H1 (cell line): ENCODE measurements around the gene FAM120B. TPM values are rescaled to one million over a fixed set of nuclear protein-coding genes. Genes with fewer than 3 reads are reported as not detected.

Source experiments
- CTCF ChIA-PET: fragments of 300-600 bp; sonication (Branson Sonifier 250); formaldehyde crosslinking; loops from one replicate; lab custom pipeline; 2021; ENCODE audit not compliant: partially characterized antibody; lab: Charles Lee
- POLR2A ChIA-PET: fragments of 300-600 bp; sonication (Branson Sonifier 250); formaldehyde crosslinking; loops from one replicate; lab custom pipeline; 2021; ENCODE audit warnings: inconsistent platforms; ENCODE audit not compliant: partially characterized antibody; lab: Charles Lee
- DNase-seq, 2 experiments: peaks; one replicate each; pipeline versions ENCODE4 v3.0.0 to v3.0.0-alpha.2; 2010 to 2022; ENCODE audit warnings: low spot score in 2 of 2, low read depth in 1 of 2, mixed read lengths in 1 of 2
- FAIRE-seq: peaks from 2 replicates; lab custom pipeline; 2011; peaks lifted over from hg19 to GRCh38; lab: Jason Lieb, UNC
- H2AFZ ChIP-seq: 2 replicates; pipeline ENCODE4 v1.8.1; 2012; ENCODE audit warnings: low read length, inconsistent platforms
- H2AK5ac ChIP-seq: 2 replicates; pipeline ENCODE4 v1.6.1; 2013; ENCODE audit warnings: low read depth, low read length
- H2BK120ac ChIP-seq: replicated peaks from 2 replicates; pipeline ENCODE3; 2013; ENCODE audit warnings: low read depth, low read length, inconsistent platforms
- H2BK12ac ChIP-seq: 2 replicates; pipeline ENCODE4 v1.6.1; 2013; ENCODE audit warnings: low read depth, low read length
- H2BK15ac ChIP-seq: 2 replicates; pipeline ENCODE4 v1.6.1; 2013; ENCODE audit warnings: low read length
- H2BK20ac ChIP-seq: 2 replicates; pipeline ENCODE4 v1.6.1; 2013; ENCODE audit warnings: low read length
- H2BK5ac ChIP-seq: 2 replicates; pipeline ENCODE4 v1.6.1; 2013; ENCODE audit warnings: low read depth, low read length
- H3K14ac ChIP-seq: 2 replicates; pipeline ENCODE4 v1.6.1; 2013; ENCODE audit warnings: inconsistent platforms; ENCODE audit not compliant: insufficient read length
- H3K18ac ChIP-seq: 2 replicates; pipeline ENCODE4 v1.6.1; 2013; ENCODE audit warnings: low read length; ENCODE audit errors: extremely low read depth
- H3K23ac ChIP-seq: 2 replicates; pipeline ENCODE4 v1.6.1; 2013; ENCODE audit warnings: inconsistent platforms; ENCODE audit not compliant: insufficient read length
- H3K23me2 ChIP-seq: 2 replicates; pipeline ENCODE4 v1.6.1; 2013; ENCODE audit warnings: low read depth, low read length
- H3K27ac ChIP-seq: 2 replicates; pipeline ENCODE4 v1.6.1; 2011; ENCODE audit warnings: low read depth, low read length, inconsistent platforms
- H3K27me3 ChIP-seq, 4 experiments: replicated peaks in 1 of 4; 1 replicate in 1 of 4; 2 replicates in 3 of 4; pipeline versions ENCODE4 v1.6.1 to v1.8.1; 2011 to 2013; ENCODE audit warnings: low read length in 3 of 4, mild to moderate bottlenecking in 3 of 4, inconsistent platforms in 2 of 4, mixed read lengths in 2 of 4, moderate library complexity in 1 of 4; ENCODE audit not compliant: control insufficient read depth in 3 of 4, insufficient read depth in 3 of 4; ENCODE audit errors: extremely low read depth in 1 of 4
- H3K36me3 ChIP-seq, 4 experiments: 2 replicates each; pipeline versions ENCODE4 v1.6.1 to v1.8.1; 2011 to 2013; ENCODE audit warnings: mild to moderate bottlenecking in 4 of 4, low read length in 3 of 4, moderate library complexity in 2 of 4, control low read depth in 1 of 4, inconsistent platforms in 1 of 4; ENCODE audit not compliant: insufficient read depth in 4 of 4, control insufficient read depth in 2 of 4
- H3K4ac ChIP-seq: replicated peaks from 2 replicates; pipeline ENCODE3; 2013; ENCODE audit warnings: low read length, low read depth, mixed read lengths, inconsistent platforms; ENCODE audit not compliant: insufficient read length
- H3K4me1 ChIP-seq, 4 experiments: replicated peaks in 1 of 4; 1 replicate in 1 of 4; 2 replicates in 3 of 4; pipeline versions ENCODE4 v1.6.1 to v1.8.1; 2011 to 2013; ENCODE audit warnings: low read length in 3 of 4, inconsistent platforms in 2 of 4, mixed read lengths in 1 of 4; ENCODE audit not compliant: insufficient read depth in 4 of 4, control insufficient read depth in 3 of 4
- H3K4me2 ChIP-seq, 2 experiments: 2 replicates each; pipeline versions ENCODE4 v1.6.1 to v1.8.1; 2011 to 2013; ENCODE audit warnings: low read depth in 2 of 2, low read length in 2 of 2, control low read depth in 1 of 2, inconsistent platforms in 1 of 2, mild to moderate bottlenecking in 1 of 2; ENCODE audit not compliant: insufficient read depth in 1 of 2
- H3K4me3 ChIP-seq, 4 experiments: fragments of 200-600, 300-600 bp in 1 of 4; sonication (generic), shearing (Covaris generic), sonication (Bioruptor Twin) in 1 of 4; 2 replicates each; pipeline versions ENCODE4 v1.5.1 to v1.8.1; 2011 to 2016; ENCODE audit warnings: low read length in 4 of 4, low read depth in 3 of 4, control low read depth in 2 of 4, inconsistent platforms in 2 of 4, mild to moderate bottlenecking in 2 of 4, mixed read lengths in 1 of 4, moderate library complexity in 1 of 4; ENCODE audit not compliant: insufficient read depth in 2 of 4; ENCODE audit errors: extremely low read depth in 1 of 4
- H3K56ac ChIP-seq: replicated peaks from 2 replicates; pipeline ENCODE3; 2013; ENCODE audit warnings: low read depth, mild to moderate bottlenecking, mixed read lengths, low read length, inconsistent platforms; ENCODE audit not compliant: insufficient read length
- H3K79me1 ChIP-seq: 2 replicates; pipeline ENCODE4 v1.6.1; 2013; ENCODE audit warnings: low read depth, low read length, control low read depth
- H3K79me2 ChIP-seq, 2 experiments: 2 replicates each; pipeline versions ENCODE4 v1.6.1 to v1.8.1; 2012 to 2013; ENCODE audit warnings: low read length in 2 of 2, mild to moderate bottlenecking in 2 of 2, inconsistent platforms in 1 of 2; ENCODE audit not compliant: insufficient read depth in 2 of 2, control insufficient read depth in 1 of 2
- H3K9ac ChIP-seq, 4 experiments: replicated peaks in 1 of 4; 1 replicate in 1 of 4; 2 replicates in 3 of 4; pipeline versions ENCODE4 v1.6.1 to v1.8.1; 2011 to 2013; ENCODE audit warnings: low read depth in 3 of 4, low read length in 3 of 4, control low read depth in 2 of 4, mild to moderate bottlenecking in 2 of 4, moderate library complexity in 2 of 4, inconsistent platforms in 1 of 4; ENCODE audit errors: extremely low read depth in 1 of 4
- H3K9me3 ChIP-seq, 2 experiments: 2 replicates each; pipeline versions ENCODE4 v1.6.1 to v1.8.1; 2012 to 2013; ENCODE audit warnings: mild to moderate bottlenecking in 2 of 2, moderate library complexity in 2 of 2, control low read depth in 1 of 2, inconsistent platforms in 1 of 2, low read depth in 1 of 2, low read length in 1 of 2, mixed read lengths in 1 of 2; ENCODE audit not compliant: insufficient read depth in 2 of 2
- H4K20me1 ChIP-seq, 2 experiments: replicated peaks in 1 of 2; 2 replicates each; pipeline versions ENCODE3 to v1.8.1; 2011 to 2013; ENCODE audit warnings: inconsistent platforms in 2 of 2, low read length in 2 of 2, mild to moderate bottlenecking in 1 of 2; ENCODE audit not compliant: insufficient read depth in 2 of 2, control insufficient read depth in 1 of 2
- H4K5ac ChIP-seq: 2 replicates; pipeline ENCODE4 v1.6.1; 2013; ENCODE audit warnings: low read length, low read depth, mixed read lengths, inconsistent platforms; ENCODE audit not compliant: insufficient read length
- H4K8ac ChIP-seq: 2 replicates; pipeline ENCODE4 v1.8.0; 2013; ENCODE audit warnings: mild to moderate bottlenecking, moderate library complexity, low read length, inconsistent platforms; ENCODE audit not compliant: insufficient read depth; ENCODE audit errors: extremely low read depth
- H4K91ac ChIP-seq: replicated peaks from 2 replicates; pipeline ENCODE3; 2013; ENCODE audit warnings: low read length, mixed read lengths, inconsistent platforms; ENCODE audit not compliant: insufficient read length
- BACH1 ChIP-seq: IDR thresholded peaks from 2 replicates; pipeline ENCODE4 v1.6.1; 2012; ENCODE audit warnings: low read length, improper control_type of control experiment
- EZH2 ChIP-seq: fragments of 200-600 bp; sonication (generic); IDR thresholded peaks from 2 replicates; pipeline ENCODE4 v1.7.1; 2012; ENCODE audit warnings: low read depth, mild to moderate bottlenecking, moderate library complexity, low read length, inconsistent platforms; ENCODE audit not compliant: severe bottlenecking
- GTF2F1 ChIP-seq: IDR thresholded peaks from 2 replicates; pipeline ENCODE4 v1.6.1; 2012; ENCODE audit warnings: low read depth, low read length, improper control_type of control experiment, borderline replicate concordance
- RAD21 ChIP-seq, 2 experiments: IDR thresholded peaks in 1 of 2; conservative IDR thresholded peaks in 1 of 2; 2 replicates each; pipeline ENCODE4 v1.6.1; 2011; ENCODE audit warnings: low read depth in 2 of 2, low read length in 2 of 2, improper control_type of control experiment in 1 of 2, inconsistent platforms in 1 of 2, mild to moderate bottlenecking in 1 of 2, moderate library complexity in 1 of 2
- SP2 ChIP-seq: IDR thresholded peaks from 2 replicates; pipeline ENCODE4 v1.6.1; 2012; ENCODE audit warnings: mild to moderate bottlenecking, low read length, inconsistent platforms
- SUZ12 ChIP-seq: fragments of 200-600 bp; sonication (generic); IDR thresholded peaks from 2 replicates; pipeline ENCODE4 v1.6.1; 2012; ENCODE audit warnings: mild to moderate bottlenecking, inconsistent platforms, low read length, moderate library complexity, mixed read lengths
- WGBS, 2 experiments: shearing (Covaris generic) in 1 of 2; methylation state at CpG; one replicate each; pipeline versions ENCODE4 v1.1.6 to v1.1.7; 2013 to 2015; ENCODE audit warnings: low lambda C conversion rate in 2 of 2, mixed read lengths in 2 of 2, inconsistent platforms in 1 of 2, low coverage in 1 of 2, missing lambda C conversion rate in 1 of 2; ENCODE audit not compliant: insufficient replicate concordance in 2 of 2, insufficient coverage in 1 of 2, insufficient read length in 1 of 2; ENCODE audit errors: extremely low coverage in 1 of 2, missing lambda C conversion rate in 1 of 2; 5-methylcytosine and 5-hydroxymethylcytosine counted together
- polyA plus RNA-seq, 7 experiments: library from polyadenylated mRNA; depleted of rRNA in 3 of 7; stranded (reverse) in 5 of 7; unstranded in 2 of 7; fragments of >200 nt in 5 of 7; fragments of 200-250 nt in 2 of 7; gene quantifications; 1 replicate in 5 of 7; 2 replicates in 1 of 7; 4 replicates in 1 of 7; pipeline versions ENCODE4 v1.2.1 to v1.2.3, GENCODE V29; 2011 to 2013; ENCODE audit warnings: missing spikeins in 2 of 7, mixed read lengths in 2 of 7
- total RNA-seq: library from RNA; stranded (reverse); fragmentation: NEBNext Ultra II Directional; extraction: Animal tissue kit (Norgen Biotek cat#: 25700); gene quantifications from 2 replicates; pipeline ENCODE4 v1.2.1, GENCODE V29; 2021
- TF ChIP-seq, protein P1 (sequence below): IDR thresholded peaks from 2 replicates; pipeline ENCODE4 v1.6.1; 2011; ENCODE audit warnings: low read length, improper control_type of control experiment

The FAM120B gene
- total and polyA plus RNA-seq, 2 of the 8 experiments (the other 6 are each of a cell fraction or from before 2014, with no cell fraction given): 5.1 to 12.5 TPM

DNA sequence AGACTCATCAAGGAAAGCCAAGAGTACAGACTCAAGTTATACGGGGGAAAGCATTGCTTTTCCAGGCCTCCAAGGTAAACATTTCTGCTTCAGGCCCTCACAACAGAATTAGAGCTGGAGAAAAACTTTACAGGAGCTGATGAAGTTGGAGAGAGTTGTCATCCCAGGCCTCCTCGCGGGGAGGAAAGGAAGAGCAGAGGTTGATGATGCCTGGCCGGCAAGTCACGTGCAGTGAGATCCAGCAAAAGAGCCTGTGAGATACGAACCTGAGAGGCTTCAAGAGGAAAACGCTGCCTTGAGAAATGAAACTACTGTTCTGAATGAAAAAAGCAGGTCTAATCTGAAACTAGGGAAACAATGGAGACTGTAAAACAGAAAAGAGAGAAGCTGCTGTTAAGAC lies 122.9 kb downstream of the FAM120B start:
- no peak overlapping the region for H2BK5ac ChIP-seq
- H3K27ac ChIP-seq: no peak overlapping the region
- H2BK20ac ChIP-seq: no peak overlapping the region
- H3K4me3 ChIP-seq: no peak overlapping the region
- no peak overlapping the region for H4K5ac ChIP-seq
- no peak overlapping the region for H2AK5ac ChIP-seq
- no peak overlapping the region for H3K18ac ChIP-seq
- no peak overlapping the region for H2BK120ac ChIP-seq
- no peak overlapping the region for H3K23ac ChIP-seq
- DNase-seq (no peak), FAIRE-seq (no peak)
- no peak overlapping the region for H3K14ac ChIP-seq
- H4K8ac ChIP-seq: no peak overlapping the region
- peaks cover 0 to 9% (median 3%) of the 10 kb centered on the region in 4 experiments; a peak in 4 of 7 replicates for H3K4me1 ChIP-seq
- H3K4me2 ChIP-seq: no peak overlapping the region
- no peaks in the 10 kb centered on the region for H4K20me1 ChIP-seq
- H3K9me3 ChIP-seq: no peaks in the 10 kb centered on the region
- no peak overlapping the region for H3K9ac ChIP-seq
- H3K36me3 ChIP-seq: no peaks in the 10 kb centered on the region
- H2BK15ac ChIP-seq: no peak overlapping the region
- CTCF ChIA-PET: interaction anchor here (1.1 to 1.2 kb wide), 2 partner anchors 21 to 99 kb away, joined by 3 to 4 read pairs; no protein-coding TSS in a partner anchor
- H3K4ac ChIP-seq: no peak overlapping the region
- no peaks in the 10 kb centered on the region for H3K79me1 ChIP-seq
- WGBS, 2 experiments: 70% methylated on average over 7 of the region's 7 CpGs; no CpG with 5 or more reads in 1 of the 2 experiments
- H2AFZ ChIP-seq: peak overlapping the region; percentile 72
- no peaks in the 10 kb centered on the region for H3K27me3 ChIP-seq
- POLR2A ChIA-PET: no interaction called here
- no peak overlapping the region for H2BK12ac ChIP-seq
- no peaks in the 10 kb centered on the region for H3K23me2 ChIP-seq
- H3K79me2 ChIP-seq: no peaks in the 10 kb centered on the region
- no peak overlapping the region for H4K91ac ChIP-seq
- TF ChIP-seq RAD21 (IDR thresholded peaks at IDR 0.05 in 1 of 2, conservative IDR thresholded peaks at IDR 0.05 in 1 of 2; ENCODE audit: low read depth in 2 of 2, low read length in 2 of 2) (peak in 1 of 2 experiments; percentile 5; a peak in 2 of 4 replicates), SP2 (no peak), BACH1 (no peak), EZH2 (no peak), SUZ12 (no peak), GTF2F1 (no peak)
- TF ChIP-seq, protein P1, sequence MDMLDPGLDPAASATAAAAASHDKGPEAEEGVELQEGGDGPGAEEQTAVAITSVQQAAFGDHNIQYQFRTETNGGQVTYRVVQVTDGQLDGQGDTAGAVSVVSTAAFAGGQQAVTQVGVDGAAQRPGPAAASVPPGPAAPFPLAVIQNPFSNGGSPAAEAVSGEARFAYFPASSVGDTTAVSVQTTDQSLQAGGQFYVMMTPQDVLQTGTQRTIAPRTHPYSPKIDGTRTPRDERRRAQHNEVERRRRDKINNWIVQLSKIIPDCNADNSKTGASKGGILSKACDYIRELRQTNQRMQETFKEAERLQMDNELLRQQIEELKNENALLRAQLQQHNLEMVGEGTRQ: peak; percentile 47; the same call in 1 of the 2 replicates
- no peak overlapping the region for H3K56ac ChIP-seq
